ENCODE data around the gene HHAT. TPM values are rescaled to one million over a fixed set of nuclear protein-coding genes. Genes with fewer than 3 reads are reported as not detected.

HHAT gene
- polyA plus RNA-seq, 1 donor (not counting 4 experiments of a cell fraction or from before 2014, with no cell fraction given): 3.8 TPM

DNA sequence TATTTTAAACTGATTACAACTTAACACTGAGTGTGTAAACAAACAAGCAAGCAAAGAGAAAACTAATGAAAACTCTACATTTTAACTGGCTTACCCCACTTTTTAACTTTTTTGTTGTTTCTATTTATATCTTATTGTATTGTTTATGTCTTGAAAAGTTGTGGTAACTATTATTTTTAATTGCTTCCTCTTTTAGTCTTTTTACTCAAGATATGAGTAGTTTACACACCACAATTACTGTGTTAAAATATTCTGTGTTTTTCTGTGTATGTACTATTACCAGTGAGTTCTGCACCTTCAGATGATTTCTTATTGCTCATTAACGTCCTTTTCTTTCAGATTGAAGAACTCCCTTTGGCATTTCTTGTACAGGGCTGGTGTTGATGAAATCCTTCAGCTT is 4.7 kb upstream of the HHAT start:
- Histone ChIP-seq H3K36me3 (ENCODE audit: control insufficient read depth in 2 of 2, extremely low read depth in 1 of 2, insufficient read depth in 2 of 2, low read length in 2 of 2) (no peaks in the 10 kb centered on the region), H3K9me1 (ENCODE audit: control insufficient read depth, extremely low read depth, insufficient read depth, low read length) (no peaks in the 10 kb centered on the region), H3K4me2 (ENCODE audit: control insufficient read depth, extremely low read depth, insufficient read depth, low read depth, low read length) (no peak overlapping the region), H3K27ac (ENCODE audit: control insufficient read depth, insufficient read depth, low read length) (no peak overlapping the region), H4K20me1 (ENCODE audit: control insufficient read depth, extremely low read depth, insufficient read depth, low read length) (no peaks in the 10 kb centered on the region), H3K27me3 (ENCODE audit: control insufficient read depth, extremely low read depth, insufficient read depth, low read length) (no peaks in the 10 kb centered on the region), H3K4me1 (ENCODE audit: control insufficient read depth, extremely low read depth, insufficient read depth, low read length) (peaks cover 23% of the 10 kb centered on the region), H3K9ac (ENCODE audit: control insufficient read depth, extremely low read depth, insufficient read depth, low read length) (no peak overlapping the region), H2AFZ (ENCODE audit: control insufficient read depth, low read length) (no peak overlapping the region), H3K4me3 (ENCODE audit: control insufficient read depth in 2 of 3, extremely low read depth in 1 of 3, insufficient read depth in 2 of 3, low read depth in 1 of 3, low read length in 3 of 3) (no peak overlapping the region), H3K79me2 (ENCODE audit: control insufficient read depth, insufficient read depth, low read length) (no peaks in the 10 kb centered on the region), H3K9me3 (ENCODE audit: control insufficient read depth, low read depth, low read length) (no peaks in the 10 kb centered on the region)
- dilution Hi-C loops (cut with MboI; ENCODE audit: extremely low pct_ligation_motif_present, low sequenced_read_pairs): no loop called here
- FAIRE-seq: no peak
- DNase-seq (ENCODE audit: low read depth, low spot score): no peak
- TF ChIP-seq, protein P1, sequence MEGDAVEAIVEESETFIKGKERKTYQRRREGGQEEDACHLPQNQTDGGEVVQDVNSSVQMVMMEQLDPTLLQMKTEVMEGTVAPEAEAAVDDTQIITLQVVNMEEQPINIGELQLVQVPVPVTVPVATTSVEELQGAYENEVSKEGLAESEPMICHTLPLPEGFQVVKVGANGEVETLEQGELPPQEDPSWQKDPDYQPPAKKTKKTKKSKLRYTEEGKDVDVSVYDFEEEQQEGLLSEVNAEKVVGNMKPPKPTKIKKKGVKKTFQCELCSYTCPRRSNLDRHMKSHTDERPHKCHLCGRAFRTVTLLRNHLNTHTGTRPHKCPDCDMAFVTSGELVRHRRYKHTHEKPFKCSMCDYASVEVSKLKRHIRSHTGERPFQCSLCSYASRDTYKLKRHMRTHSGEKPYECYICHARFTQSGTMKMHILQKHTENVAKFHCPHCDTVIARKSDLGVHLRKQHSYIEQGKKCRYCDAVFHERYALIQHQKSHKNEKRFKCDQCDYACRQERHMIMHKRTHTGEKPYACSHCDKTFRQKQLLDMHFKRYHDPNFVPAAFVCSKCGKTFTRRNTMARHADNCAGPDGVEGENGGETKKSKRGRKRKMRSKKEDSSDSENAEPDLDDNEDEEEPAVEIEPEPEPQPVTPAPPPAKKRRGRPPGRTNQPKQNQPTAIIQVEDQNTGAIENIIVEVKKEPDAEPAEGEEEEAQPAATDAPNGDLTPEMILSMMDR (optimal IDR thresholded peaks at IDR 0.05 in 1 of 3, IDR thresholded peaks at IDR 0.05 in 1 of 3, conservative IDR thresholded peaks at IDR 0.05 in 1 of 3; ENCODE audit: extremely low read depth in 1 of 3, insufficient read depth in 2 of 3, low read length in 3 of 3): no peak
- TF ChIP-seq EZH2 (IDR thresholded peaks at IDR 0.05; ENCODE audit: low read length): no peak

DNA sequence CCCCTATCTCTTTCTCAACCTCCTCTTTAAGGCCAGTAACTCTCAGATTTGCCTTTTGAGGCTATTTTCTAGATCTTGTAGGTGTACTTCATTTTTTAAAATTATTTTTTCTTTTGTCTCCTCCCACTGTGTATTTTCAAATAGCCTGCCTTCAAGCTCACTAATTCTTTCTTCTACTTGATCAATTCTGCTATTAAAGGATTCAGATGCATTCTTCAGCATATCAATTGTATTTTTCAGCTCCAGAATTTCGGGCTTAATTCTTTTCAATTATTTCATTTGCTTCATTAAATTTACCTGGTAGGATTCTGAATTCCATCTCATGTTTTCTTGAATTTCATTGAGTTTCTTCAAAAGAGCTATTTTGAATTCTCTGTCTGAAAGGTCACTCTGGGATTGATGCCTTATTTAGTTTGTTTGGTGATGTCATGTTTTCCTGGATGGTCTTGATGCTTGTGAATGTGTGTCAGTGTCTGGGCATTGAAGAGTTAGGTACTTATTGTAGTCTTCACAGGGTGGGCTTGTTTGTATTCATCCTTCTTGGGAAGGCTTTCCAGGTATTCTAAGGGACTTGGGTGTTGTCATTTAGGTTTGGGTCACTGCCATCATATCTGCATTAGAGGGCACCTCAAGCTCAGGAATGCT is 3.6 kb upstream of the HHAT start:
- H4K20me1 ChIP-seq (ENCODE audit: control insufficient read depth, extremely low read depth, insufficient read depth, low read length): no peaks in the 10 kb centered on the region
- peaks cover 32% of the 10 kb centered on the region for H3K4me1 ChIP-seq (ENCODE audit: control insufficient read depth, extremely low read depth, insufficient read depth, low read length)
- no peak overlapping the region for H3K4me2 ChIP-seq (ENCODE audit: control insufficient read depth, extremely low read depth, insufficient read depth, low read depth, low read length)
- dilution Hi-C loops (cut with MboI; ENCODE audit: extremely low pct_ligation_motif_present, low sequenced_read_pairs): loop anchor here (25.0 kb wide), 1 partner anchor 188 kb away; no protein-coding TSS in a partner anchor
- no peaks in the 10 kb centered on the region for H3K27me3 ChIP-seq (ENCODE audit: control insufficient read depth, extremely low read depth, insufficient read depth, low read length)
- H3K36me3 ChIP-seq (ENCODE audit: control insufficient read depth in 2 of 2, extremely low read depth in 1 of 2, insufficient read depth in 2 of 2, low read length in 2 of 2): no peaks in the 10 kb centered on the region
- no peaks in the 10 kb centered on the region for H3K9me3 ChIP-seq (ENCODE audit: control insufficient read depth, low read depth, low read length)
- no peaks in the 10 kb centered on the region for H3K9me1 ChIP-seq (ENCODE audit: control insufficient read depth, extremely low read depth, insufficient read depth, low read length)
- TF ChIP-seq, protein P1 (optimal IDR thresholded peaks at IDR 0.05 in 1 of 3, IDR thresholded peaks at IDR 0.05 in 1 of 3, conservative IDR thresholded peaks at IDR 0.05 in 1 of 3; ENCODE audit: extremely low read depth in 1 of 3, insufficient read depth in 2 of 3, low read length in 3 of 3): no peak
- TF ChIP-seq EZH2 (IDR thresholded peaks at IDR 0.05; ENCODE audit: low read length): no peak
- H3K27ac ChIP-seq (ENCODE audit: control insufficient read depth, insufficient read depth, low read length): no peak overlapping the region
- no peaks in the 10 kb centered on the region for H3K79me2 ChIP-seq (ENCODE audit: control insufficient read depth, insufficient read depth, low read length)
- DNase-seq (ENCODE audit: low read depth, low spot score) (no peak), FAIRE-seq (no peak)
- no peak overlapping the region for H3K4me3 ChIP-seq (ENCODE audit: control insufficient read depth in 2 of 3, extremely low read depth in 1 of 3, insufficient read depth in 2 of 3, low read depth in 1 of 3, low read length in 3 of 3)
- H3K9ac ChIP-seq (ENCODE audit: control insufficient read depth, extremely low read depth, insufficient read depth, low read length): no peak overlapping the region
- no peak overlapping the region for H2AFZ ChIP-seq (ENCODE audit: control insufficient read depth, low read length)
